ENCODE results near the gene CXCL10. TPM values are rescaled to one million over a fixed set of nuclear protein-coding genes. Genes with fewer than 3 reads are reported as not detected.
A peak's percentile ranks its signal among the peaks of the same experiment; 100 is the strongest.

CXCL10 gene
- total RNA-seq, 4 donors from 2014 or later: 0.97 TPM; not detected in 3

GRCh38 chr4:75995727-75996126 lies 27.6 kb downstream of the CXCL10 start:
- Histone ChIP-seq H3K27ac (no peak overlapping the region), H3K36me3 (no peaks in the 10 kb centered on the region), H3K4me3 (no peak overlapping the region), H3K27me3 (no peaks in the 10 kb centered on the region), H3K4me1 (peaks cover 0 to 6% of the 10 kb centered on the region in 2 donors), H3K9me3 (no peaks in the 10 kb centered on the region)
- DNase-seq (no peak), ATAC-seq (peak in 1 of 2 donors; percentile 41)
- TF ChIP-seq CTCF (IDR thresholded peaks at IDR 0.05 in 4 of 5, conservative IDR thresholded peaks at IDR 0.05 in 1 of 5): peak; percentile 62 to 76 (median 65)
- TF ChIP-seq POLR2A (IDR thresholded peaks at IDR 0.05): no peak
- intact Hi-C loops (cut with DNase I; ENCODE audit: low total_unique reads): loop anchor here (1.0 kb wide), 2 partner anchors 72 to 92 kb away; no protein-coding TSS in a partner anchor
- in situ Hi-C loops (cut with MboI; ENCODE audit: low sequenced_read_pairs in 4 of 4): loop anchor here in 3 of 4 donors (5.0 kb wide), 2 partner anchors 72 to 77 kb away; partner anchors contain the start of gene ART3 (in 1 of the 3)

- H3K27me3 ChIP-seq: no peaks in the 10 kb centered on the region
- peaks cover 19 to 21% of the 10 kb centered on the region in 2 donors for H3K4me1 ChIP-seq
- ATAC-seq (no peak), DNase-seq (no peak)
- H3K36me3 ChIP-seq: no peaks in the 10 kb centered on the region
- H3K9me3 ChIP-seq: no peaks in the 10 kb centered on the region
- intact Hi-C loops (cut with DNase I; ENCODE audit: low total_unique reads) (loop anchor here (5.0 kb wide), 1 partner anchor 260 kb away; the partner anchor contains the start of gene FAM47E), in situ Hi-C loops (cut with MboI; ENCODE audit: low sequenced_read_pairs in 4 of 4) (loop anchor here in 1 of 4 donors (5.0 kb wide), 1 partner anchor 75 kb away; no protein-coding TSS in a partner anchor)
- H3K4me3 ChIP-seq: no peak overlapping the region
- TF ChIP-seq CTCF (IDR thresholded peaks at IDR 0.05 in 4 of 5, conservative IDR thresholded peaks at IDR 0.05 in 1 of 5) (no peak), POLR2A (IDR thresholded peaks at IDR 0.05) (no peak)
- H3K27ac ChIP-seq: no peak overlapping the region
These were observed 30.8 kb downstream of the CXCL10 start for GRCh38 chr4:75992462-75992861.

DNA sequence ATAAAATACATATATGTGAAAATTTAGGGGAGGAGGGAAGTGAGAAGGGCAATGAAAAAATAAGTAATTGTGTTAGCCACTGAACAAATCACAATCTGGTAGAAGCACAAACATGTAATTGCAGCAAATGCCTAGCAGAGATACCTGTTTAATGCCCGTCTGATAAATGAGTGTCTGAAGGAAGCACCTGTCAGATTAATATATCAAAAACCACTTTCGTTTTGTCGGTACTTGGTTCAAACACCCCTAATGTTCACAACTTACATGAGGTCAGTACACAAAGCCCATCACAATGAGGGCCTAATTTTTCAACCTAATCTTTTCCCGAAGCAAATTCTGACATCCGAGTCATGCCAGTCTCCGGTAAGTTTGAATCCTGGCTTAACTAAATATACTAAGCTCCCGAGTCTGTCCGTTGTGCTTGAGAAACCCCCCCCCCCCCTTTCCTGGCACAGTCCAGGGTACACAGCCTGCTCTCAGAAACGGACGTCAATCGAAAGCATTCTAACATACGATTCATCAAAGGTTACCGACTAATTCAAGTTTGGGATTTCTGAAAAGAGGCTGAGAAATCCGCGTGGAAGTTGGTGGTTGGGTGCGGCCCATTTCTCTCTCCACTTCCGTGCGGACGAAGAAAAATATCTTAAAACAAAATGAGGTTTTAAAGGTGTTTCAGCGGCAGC lies 33.3 kb downstream of the CXCL10 start:
- H3K36me3 ChIP-seq: no peaks in the 10 kb centered on the region
- in situ Hi-C loops (cut with MboI; ENCODE audit: low sequenced_read_pairs in 4 of 4) (loop anchor here in 1 of 4 donors (5.0 kb wide), 1 partner anchor 77 kb away; no protein-coding TSS in a partner anchor), intact Hi-C loops (cut with DNase I; ENCODE audit: low total_unique reads) (loop anchor here (1.0 to 5.0 kb wide), 5 partner anchors 49 to 262 kb away; partner anchors contain the start of genes FAM47E, NAAA and NUP54)
- H3K27ac ChIP-seq: peak overlapping the region; percentile 84 to 90 (median 87)
- H3K4me3 ChIP-seq: peak overlapping the region; percentile 72 to 97 (median 88)
- no peaks in the 10 kb centered on the region for H3K27me3 ChIP-seq
- peaks cover 19 to 21% of the 10 kb centered on the region in 2 donors for H3K4me1 ChIP-seq
- TF ChIP-seq CTCF (IDR thresholded peaks at IDR 0.05 in 4 of 5, conservative IDR thresholded peaks at IDR 0.05 in 1 of 5): no peak
- no peak for TF ChIP-seq POLR2A (IDR thresholded peaks at IDR 0.05)
- H3K9me3 ChIP-seq: no peaks in the 10 kb centered on the region
- no peak for DNase-seq
- ATAC-seq: peak in 1 of 2 donors; percentile 18

GRCh38 chr4:75985116-75985515 lies 38.2 kb downstream of the CXCL10 start:
- no peak for DNase-seq
- Histone ChIP-seq H3K36me3 (peaks cover 0 to 19% of the 10 kb centered on the region in 2 donors), H3K4me1 (peaks cover 14 to 19% of the 10 kb centered on the region in 2 donors), H3K27me3 (no peaks in the 10 kb centered on the region), H3K27ac (no peak overlapping the region), H3K4me3 (no peak overlapping the region), H3K9me3 (no peaks in the 10 kb centered on the region)
- ATAC-seq: no peak
- intact Hi-C loops (cut with DNase I; ENCODE audit: low total_unique reads) (no loop called here), in situ Hi-C loops (cut with MboI; ENCODE audit: low sequenced_read_pairs in 4 of 4) (no loop called here)
- TF ChIP-seq CTCF (IDR thresholded peaks at IDR 0.05 in 4 of 5, conservative IDR thresholded peaks at IDR 0.05 in 1 of 5): no peak
- TF ChIP-seq POLR2A (IDR thresholded peaks at IDR 0.05): no peak
